ENCODE data around the gene HHIPL1.

Gene HHIPL1

DNA sequence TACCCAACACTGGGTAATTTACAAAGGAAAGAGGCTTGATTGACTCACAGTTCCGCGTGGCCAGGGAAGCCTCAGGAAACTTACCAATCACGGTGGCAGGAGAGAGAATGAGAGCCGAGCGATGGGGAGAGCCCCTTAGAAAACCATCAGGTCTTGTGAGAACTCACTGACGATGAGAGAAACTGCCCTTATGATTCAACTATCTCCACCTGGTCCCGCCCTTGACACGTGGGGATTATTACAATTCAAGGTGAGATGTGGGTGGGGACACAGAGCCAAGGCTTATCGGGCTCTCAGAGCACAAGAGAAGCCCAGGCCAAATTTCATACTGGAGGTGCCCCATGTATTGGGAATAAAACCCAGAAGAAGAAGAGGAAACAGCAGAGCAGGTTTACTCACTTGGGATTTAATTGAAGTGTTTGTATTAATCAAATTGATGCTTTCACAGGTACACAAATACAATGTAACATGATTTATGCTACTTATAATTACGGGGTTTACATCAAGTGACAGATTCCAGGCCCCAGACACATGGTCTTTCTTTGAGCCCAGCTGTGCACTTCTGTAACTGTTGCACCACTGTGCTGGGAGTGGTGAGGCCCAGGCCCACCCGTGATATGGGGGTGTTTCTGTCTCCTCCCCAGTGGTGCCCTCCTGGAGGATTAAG lies 32.7 kb upstream of the HHIPL1 start:
- no peak for DNase-seq

DNA sequence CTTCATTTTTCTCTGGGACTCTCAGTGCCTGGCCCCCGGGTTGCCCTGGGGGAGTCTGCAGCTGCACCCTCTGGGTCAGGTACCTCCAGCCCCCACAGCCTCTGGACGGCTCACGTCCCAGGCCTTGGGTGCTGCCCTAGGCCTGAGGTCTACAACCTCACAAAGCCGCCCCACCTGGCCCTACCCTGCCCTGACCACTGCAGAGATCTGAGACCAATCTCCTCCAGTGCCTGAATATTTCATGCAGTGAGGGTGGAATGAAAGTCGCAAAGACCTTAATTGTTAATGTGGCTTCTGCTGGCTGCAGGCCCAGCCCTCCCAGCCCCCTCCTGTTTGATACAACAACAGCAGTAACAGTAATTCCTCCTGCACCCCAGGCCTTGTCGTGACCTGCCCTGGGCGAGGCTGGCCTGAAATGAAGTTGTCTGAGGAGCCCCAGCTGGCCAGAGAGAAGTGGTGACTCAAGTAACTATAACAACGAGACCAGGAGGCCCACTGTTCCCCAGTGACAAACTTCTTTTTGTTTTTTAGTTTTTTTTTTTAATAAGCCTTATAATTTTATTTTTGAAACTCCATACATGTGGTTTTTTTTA lies 32.1 kb upstream of the HHIPL1 start:
- no peak for DNase-seq

- DNase-seq, result no peak
These were observed 29.3 kb upstream of the HHIPL1 start for GRCh38 chr14:99615497-99616157.

DNA sequence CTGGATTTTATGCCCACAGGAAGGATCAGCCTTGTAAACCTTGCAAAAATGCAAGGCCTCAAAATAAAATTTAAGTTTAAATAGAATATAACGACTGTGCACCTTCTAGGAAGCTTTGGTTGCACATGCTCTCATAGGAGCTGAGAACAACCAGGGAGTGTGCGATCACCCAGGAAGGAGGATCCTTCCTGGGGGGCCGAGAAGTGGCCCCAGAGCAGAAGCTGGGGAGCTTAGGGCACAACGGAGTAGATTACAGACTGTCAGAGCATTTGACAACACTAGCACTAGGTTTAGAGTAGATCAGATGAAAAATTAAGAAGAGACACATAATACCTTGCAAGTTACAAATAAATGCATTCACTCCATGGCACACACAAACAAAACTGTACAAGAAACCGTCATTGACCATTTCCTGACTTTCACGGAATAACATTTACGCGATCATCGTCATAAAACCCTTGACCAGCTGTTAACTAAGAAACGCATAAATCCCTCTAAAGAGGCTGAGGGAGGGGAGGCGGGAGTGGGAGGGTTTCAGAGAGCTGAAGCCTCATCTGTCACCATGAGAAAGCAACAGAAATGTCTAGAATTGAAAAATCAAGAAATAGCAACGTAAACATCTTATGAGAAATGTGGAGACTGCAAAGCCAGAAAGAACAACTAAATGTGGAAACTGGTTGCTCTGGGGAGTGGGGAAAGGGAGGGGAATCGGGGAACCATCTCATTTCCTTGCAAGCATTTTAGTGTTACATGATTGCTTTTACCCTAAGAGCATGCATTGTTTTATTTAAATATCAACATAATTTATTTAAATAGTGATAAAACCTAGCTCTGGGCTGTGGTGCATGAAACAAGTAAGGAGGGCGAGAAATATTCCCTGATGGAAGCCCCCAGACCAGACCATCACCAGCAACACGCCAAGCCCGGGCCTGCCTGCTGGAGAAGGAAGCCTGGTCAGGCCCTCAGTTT lies 27.8 kb upstream of the HHIPL1 start:
- DNase-seq, result no peak

DNA sequence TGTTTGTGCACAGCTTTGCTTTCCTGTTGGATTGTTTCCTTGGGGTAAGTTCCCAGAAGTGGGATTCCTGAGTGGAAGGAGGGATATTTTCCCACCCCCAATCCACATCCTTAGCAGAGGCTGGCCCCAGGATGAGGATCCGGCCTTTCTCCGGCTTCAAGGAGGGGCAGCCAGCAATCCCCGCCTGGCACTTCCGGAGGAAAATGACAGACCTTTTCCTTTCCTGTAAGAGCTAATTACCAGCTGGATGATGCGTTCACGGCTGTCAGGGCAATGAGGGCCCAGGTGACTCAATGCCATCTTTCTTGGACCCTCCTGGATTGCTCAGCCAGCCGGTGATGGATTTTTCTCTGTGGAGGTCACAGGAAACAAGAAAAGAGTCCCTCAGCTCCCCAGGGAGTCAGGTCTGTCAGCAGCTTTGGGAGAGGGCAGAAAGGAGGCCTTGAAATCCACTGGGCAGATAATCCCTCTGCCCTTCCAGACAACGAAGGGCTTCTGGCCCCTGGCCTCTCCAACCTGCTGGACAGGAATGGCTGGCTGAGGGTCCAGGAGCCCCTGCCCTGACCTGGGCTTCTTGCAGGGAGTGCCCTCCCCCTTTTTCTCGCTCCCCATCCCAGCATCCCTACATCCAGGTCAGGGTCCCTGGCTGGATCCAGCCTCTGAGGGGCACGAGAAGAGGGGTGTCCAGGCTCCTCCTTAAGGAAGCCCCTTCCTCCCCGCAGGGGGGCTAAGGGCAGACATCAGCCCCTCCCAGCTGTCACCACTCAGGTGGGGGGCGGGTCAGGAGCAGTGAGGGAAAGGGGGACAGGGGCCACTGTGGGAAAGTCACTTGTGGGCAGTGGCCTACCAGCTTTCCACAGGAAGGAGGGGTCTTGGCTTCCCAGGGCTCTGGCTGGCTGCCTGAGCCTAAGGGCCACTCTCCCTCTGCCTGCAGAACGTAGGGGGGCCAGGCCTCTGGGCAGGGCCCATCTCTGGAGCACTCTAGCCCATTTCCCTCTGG lies 24.8 kb upstream of the HHIPL1 start:
- peak; percentile 81 for DNase-seq

GRCh38 chr14:99621948-99622347 lies 23.0 kb upstream of the HHIPL1 start:
- DNase-seq, result peak; percentile 66

- DNase-seq, result no peak
These were observed 20.9 kb upstream of the HHIPL1 start for GRCh38 chr14:99624024-99624423.

- no peak for DNase-seq
These were observed 20.0 kb upstream of the HHIPL1 start for GRCh38 chr14:99624971-99625370.

DNA sequence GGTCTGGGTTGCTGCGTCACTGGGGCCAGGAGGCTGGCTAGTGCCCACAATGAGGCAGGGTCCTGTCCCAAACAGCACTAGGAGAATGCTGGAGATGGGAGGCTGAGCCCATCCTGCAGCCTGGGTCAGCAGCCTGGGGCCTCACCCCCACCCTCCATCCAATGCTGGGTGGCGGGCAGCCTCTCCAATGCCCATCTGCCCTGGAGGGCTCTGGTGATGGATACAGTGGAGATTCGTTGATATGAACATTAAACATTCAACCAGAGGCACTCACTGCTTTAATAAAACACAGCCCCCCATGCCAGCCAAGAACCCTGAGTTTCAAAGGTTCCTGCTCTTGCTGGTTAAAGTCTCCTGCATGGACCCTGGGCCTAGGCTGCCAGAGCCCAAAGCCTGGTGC lies 19.5 kb upstream of the HHIPL1 start:
- no peak for DNase-seq

GRCh38 chr14:99626041-99626648 lies 18.8 kb upstream of the HHIPL1 start:
- DNase-seq, result no peak

GRCh38 chr14:99627100-99627499 lies 17.8 kb upstream of the HHIPL1 start:
- no peak for DNase-seq

DNA sequence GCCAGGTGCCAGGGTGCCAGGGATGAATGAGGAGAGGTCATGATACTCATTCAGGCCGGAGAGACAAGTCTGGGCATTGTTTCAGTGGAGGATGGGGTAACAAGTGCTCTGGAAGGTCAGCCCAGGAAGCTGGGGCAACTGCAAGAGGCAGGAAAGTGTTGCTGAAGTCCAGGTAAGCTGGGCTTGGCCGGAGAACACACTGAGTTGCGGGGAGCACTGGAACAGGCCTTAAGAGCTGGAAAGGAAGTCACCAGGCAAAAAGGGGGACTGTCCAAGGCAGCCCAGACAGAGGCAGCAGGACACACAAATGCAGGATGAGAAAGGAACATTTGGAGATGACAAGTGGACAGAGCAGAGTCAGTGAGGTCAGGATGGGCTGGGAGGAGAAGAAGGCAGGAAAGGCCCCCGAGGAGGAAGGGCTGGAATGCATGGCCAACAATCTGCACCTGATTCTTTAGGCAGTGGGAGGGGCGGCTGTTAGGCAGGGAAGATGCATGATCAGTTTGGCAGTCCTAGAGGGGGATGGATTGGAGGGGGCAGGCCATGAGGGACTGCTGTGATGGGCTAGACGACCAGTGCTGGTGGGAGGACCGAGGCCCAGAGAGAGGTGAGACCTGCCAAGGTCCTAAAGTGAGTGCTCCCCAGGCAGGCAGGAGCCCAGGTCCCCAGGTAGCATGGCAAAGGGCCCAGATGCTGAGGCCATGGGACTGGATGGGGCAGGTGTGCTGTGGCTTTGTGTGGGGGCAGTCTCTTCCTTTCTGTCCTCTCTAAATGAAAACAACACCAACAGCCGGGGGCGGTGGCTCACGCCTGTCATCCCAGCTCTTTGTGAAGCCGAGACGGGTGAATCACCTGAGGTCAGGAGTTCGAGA lies 17.2 kb upstream of the HHIPL1 start:
- no peak for DNase-seq

DNA sequence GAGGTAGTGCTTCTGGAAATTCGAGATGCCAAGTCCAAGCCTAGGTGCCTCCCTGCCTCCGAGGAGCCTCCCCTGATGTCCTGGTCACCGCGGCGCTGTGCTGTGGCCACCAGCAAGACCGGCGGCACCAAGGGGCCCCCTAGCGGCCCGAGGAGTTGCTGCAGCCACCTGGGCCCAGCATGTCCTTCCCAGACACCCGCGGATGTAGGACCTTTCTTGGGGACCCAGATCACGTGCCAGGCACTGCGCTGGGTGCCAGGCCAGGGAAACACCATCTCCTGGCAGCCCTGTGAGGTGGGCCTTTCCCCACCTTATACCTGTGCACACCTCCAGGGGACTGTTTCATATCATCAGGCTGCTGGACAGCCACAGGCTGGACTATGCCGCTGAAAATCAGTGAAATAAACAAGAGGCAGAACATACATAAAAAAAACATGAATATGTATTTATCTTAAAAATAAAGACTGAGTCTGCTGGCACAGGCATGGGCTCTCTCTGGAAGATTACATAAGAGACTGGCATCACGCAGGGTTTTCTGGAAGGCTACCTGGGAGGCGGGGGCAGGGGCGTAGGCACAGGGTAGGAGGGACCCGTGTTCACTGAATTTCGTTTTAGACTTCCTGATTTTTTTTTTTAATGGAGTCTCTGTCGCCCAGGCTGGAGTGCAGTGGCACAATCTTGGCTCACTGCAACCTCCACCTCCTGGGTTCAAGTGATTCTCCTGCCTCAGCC lies 15.9 kb upstream of the HHIPL1 start:
- peak; percentile 90 for DNase-seq

- DNase-seq, result no peak
These were observed 14.7 kb upstream of the HHIPL1 start for GRCh38 chr14:99630202-99630601.

DNA sequence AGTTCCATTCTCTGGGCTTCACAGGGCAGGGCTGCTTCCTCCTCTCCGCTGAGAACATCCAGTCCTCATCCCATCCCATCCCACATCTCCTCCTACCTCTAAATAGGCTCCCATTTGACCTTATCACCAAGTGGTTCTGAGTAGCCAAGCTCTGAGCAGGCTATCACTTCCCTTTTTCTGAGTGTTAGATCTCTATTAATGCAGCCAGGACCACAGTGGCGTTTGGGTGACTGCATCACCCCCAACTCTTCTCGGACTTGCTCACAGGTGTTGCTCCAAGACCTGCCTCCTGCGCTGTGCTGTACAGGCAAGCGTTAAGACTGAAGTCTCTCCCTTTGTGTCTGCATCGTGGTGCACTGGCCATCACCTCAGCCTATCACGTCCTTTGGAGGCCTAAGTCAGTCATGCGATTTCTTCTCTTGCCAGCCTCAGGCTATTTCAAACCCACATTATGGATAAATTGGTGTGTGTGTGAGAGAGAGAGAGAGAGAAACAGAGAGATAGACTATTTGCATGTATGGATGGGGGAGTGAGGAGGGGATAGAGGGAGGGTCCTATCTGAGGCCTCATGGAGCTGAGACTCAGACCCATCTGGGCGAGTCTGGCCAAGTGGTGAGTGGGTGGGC lies 12.4 kb upstream of the HHIPL1 start:
- DNase-seq, result peak; percentile 38

- DNase-seq, result peak; percentile 43
These were observed 11.8 kb upstream of the HHIPL1 start for GRCh38 chr14:99633141-99633540.

GRCh38 chr14:99633918-99634317 lies 11.0 kb upstream of the HHIPL1 start:
- DNase-seq, result no peak

- peak; percentile 43 for DNase-seq
These were observed 10.5 kb upstream of the HHIPL1 start for GRCh38 chr14:99634443-99634842.

GRCh38 chr14:99635116-99635515 lies 9.8 kb upstream of the HHIPL1 start:
- no peak for DNase-seq
